HG03521 (cell line): ENCODE results near the gene KLHDC4.
"Not testable (repeated sequence)": the region's sequence is repeated elsewhere in the genome, so short reads cannot be mapped to it uniquely, and the experiment has no call there.

ENCODE experiments used
- ATAC-seq: cut with Tn5 transposase; IDR thresholded peaks from one replicate; pipeline ENCODE4 v1.9.1; 2021; ENCODE audit warnings: mild to moderate bottlenecking, moderate library complexity; ENCODE audit not compliant: unreplicated experiment

The KLHDC4 gene

DNA sequence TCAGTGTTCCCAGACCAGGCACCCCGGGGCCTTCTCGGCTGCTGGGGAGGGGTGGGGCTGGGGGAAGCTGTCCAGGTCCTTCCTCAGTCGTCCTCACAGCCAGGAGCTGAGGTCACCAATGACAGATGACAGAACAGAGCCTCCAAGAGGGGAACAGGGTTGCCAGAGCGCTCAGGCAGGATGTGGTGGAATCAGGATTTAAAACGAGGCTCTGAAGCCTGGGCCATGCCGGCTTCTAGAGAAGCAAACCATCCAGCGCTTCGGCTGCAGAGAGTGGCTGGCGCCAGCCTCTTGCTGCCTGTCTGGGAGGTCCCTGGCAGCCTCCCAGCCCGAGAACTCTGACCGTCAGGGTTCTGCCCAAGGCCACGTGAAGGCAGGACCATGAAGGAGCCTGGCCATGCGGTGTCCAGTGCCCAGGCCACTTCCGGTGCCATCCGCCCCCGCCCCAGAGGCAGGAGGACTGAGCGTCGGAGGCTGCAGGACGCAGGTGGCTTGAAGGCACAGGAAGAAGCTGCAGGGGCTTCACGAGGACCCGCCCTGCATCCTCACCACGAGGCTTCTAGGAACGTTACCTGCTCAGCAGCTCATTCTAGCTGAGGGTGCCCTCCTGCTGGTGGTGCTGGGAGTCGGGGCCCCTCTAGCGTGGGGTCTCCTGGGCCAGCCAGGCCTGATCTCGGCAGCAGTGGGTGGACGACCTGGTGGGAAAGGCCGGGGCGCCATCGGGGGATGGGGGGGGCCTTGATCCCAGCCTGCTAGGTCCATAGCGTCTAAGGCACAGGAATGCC lies 78.5 kb downstream of the KLHDC4 start:
- ATAC-seq: no peak

DNA sequence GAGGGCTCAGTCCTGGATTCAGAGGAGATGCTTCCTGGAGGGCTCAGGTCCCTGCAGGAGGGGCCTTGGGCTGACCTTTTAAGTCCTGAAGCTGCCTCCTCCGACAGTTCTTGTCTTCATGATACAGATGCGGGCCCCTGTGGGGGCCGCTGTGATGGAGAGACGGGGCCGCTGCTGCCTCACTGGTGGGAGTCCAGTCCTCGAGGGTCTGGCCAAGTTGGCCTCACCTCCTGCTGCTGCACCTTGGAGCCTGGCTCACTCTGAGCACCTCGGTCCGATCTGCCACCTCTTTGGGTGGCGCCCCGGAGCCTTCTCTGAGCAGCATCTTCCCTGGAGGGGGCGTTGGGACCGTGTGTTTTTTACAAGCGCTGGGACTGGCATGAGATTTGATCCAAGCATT lies 79.1 kb downstream of the KLHDC4 start:
- ATAC-seq: no peak

DNA sequence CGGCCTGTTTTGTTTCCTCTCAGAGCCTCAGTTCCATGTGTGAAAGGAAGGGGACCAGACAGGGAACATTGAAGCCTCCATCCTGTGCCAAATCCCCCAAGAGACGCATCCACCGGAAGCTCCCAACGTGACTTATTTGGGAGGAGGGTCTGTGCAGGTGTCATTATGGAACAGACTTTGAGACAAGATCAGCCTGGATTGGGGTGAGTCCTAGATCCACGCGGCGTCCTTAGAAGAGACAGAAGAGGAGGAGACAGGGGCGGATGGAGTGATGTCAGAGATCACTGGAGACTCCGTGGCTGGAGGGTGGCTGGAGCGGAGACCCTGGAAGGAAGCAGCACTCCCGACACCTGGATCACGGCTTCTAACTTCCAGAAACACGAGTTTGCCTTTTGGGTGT lies 80.0 kb downstream of the KLHDC4 start:
- no peak for ATAC-seq

DNA sequence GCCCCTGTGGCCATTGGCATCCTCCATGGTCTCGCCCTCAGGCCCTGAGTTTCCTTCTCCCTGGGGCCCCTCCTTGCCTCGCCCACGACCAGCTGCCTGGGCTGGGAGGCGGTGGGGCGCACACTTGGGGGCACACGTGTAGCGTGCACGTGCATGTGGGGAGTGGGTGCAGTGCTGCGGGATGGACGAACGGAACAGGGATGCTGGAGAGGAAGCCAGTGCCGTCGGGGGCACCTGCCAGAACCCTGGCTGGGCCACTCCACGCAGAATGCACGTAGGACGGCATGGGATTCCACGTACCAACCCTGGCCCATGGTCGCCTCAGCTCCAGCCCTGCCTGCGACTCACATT lies 80.4 kb downstream of the KLHDC4 start:
- ATAC-seq: no peak

DNA sequence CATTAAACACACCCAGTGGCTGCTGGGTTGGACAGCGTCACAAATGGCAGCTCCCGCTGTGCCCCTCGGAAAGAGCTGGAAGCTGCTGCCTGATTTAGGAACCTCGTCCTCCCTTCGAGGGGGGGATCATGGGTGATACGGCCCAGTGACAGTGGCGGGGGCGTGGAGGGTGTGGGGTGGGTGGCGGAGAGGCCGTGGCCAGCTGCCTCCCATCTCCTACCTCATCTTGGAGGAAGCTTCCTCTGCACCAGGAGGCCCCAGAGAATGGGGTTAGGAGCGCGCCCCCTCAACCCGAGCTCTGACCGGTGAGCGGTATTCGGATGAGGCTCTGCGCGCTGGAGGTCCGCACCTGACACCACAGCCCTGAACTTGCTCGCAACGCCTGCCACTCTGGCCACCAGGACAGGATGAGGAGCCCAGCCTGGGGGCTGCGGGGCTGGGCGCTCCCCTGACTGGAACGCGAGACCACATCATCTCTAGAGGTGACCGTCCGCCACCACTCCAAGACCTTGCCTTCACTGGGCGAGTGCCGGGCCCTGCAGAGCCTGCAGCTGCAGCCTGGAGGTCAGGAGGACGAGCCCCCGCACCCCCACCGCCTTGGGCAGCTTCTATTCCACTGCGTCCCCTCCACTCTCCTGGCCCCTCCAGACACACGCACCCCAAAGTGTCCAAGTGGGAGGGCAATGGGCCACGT lies 80.9 kb downstream of the KLHDC4 start:
- ATAC-seq: no peak

DNA sequence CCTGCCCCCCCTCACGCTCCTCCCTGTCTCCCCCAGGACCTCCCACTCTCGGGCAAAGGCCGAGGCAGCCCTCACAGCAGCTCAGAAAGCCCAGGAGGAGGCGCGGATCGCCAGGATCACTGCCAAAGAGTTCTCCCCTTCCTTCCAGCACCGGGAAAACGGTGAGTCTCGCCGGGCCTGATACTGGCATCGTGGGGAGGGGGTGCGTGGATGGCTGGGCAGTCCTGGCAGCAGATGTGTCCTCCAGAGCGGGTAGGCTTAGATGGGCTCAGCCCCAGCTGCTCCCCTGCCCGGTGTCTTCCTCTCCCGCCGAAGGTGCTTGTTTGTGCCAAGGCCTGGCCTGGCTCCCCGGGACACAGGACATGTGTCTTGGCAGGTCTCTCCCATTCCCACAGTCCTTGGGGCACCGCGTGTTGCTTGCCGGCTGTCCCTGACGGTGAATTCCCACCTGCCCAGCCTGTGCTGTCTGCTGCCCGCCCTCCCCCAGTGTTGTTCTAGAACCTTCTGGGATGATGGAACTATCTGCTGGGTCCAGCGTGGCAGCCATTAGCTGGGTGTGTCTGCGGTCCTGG lies 81.6 kb downstream of the KLHDC4 start:
- ATAC-seq: no peak

DNA sequence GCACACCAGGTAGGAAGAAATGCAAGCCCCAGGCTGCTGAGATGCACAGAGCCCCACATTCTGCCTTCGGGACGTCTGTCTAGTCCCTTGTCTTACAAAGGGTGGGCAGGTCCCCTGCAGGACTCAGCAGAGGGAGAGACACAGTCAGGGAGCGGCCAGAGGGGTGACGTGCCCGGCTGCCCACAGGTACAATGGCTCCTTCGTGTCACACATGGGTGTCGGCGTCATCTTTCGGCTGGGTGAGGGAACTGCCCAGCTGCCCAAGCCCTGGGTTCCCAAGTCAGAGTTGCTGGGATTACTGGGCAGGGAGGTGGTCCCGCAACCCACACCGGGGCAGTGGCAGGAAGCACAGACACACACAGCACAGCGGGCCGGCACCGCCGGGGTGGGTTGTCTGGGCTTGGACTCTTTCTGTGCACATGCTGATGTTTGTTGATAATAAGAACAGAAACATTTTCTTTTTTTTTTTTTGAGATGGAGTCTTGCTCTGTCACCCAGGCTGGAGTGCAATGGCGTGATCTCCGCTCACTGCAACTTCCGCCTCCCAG lies 82.9 kb downstream of the KLHDC4 start:
- no peak for ATAC-seq

DNA sequence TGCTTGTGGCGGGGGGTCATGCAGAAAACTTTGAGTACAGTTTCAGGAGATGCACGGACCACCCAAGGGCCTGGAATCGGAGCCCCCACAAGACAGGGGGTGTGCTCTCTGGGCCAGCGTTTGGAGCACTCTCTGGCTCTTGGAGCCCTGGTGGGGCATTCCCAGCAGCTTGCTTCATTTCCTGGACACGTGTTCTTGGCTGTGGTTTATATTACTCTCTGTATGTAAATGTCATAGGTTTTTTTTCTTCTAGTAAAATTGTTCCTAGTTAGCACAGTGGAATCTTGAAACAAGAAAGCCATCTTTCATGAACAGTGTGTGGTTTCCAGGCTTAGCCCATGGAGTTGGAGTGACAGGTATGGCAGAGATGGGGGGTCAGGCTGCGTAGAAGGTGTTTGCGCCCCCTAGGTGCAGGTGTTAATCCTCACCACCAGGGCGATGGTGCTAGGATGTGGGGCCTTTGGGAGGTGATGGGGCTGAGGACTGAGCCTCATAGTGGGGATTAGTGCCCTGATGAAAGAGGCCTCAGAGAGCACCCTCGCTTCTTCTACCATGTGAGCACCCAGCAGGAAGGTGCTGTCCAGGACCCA lies 83.7 kb downstream of the KLHDC4 start:
- ATAC-seq: no peak

DNA sequence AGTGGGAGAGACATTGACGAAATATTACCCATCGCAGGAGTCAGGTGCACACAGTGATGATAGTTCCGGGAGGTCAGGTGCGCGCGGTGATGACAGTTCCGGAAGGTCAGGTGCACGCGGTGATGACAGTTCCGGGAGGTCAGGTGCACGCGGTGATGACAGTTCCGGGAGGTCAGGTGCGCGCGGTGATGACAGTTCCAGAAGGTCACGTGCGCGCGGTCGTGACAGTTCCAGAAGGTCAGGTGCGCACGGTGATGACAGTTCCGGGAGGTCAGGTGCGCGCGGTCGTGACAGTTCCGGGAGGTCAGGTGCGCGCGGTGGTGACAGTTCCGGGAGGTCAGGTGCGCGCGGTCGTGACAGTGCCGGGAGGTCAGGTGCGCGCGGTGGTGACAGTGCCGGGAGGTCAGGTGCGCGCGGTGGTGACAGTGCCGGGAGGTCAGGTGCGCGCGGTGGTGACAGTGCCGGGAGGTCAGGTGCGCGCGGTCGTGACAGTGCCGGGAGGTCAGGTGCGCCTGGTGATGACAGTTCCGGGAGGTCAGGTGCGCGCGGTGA lies 84.7 kb downstream of the KLHDC4 start:
- ATAC-seq: not testable (repeated sequence)

DNA sequence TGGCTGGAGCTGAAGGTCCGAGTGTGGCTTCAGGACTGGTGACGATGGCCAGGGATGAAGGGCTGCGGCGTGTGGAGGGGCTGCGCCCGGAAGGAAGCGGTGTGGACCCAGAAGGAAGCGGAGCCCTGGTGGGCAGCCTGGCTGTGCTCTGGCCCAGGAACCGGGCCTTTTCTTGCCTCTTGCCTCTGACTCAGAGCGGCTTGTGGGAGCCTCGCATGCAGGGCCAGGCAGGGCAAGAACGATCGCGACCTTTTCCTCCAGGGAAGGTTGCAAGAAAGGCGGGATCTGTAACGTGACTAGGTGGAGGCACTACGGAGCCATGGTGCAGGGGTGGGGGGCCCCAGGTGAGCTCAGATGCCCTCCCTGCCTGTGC lies 85.5 kb downstream of the KLHDC4 start:
- ATAC-seq: no peak

DNA sequence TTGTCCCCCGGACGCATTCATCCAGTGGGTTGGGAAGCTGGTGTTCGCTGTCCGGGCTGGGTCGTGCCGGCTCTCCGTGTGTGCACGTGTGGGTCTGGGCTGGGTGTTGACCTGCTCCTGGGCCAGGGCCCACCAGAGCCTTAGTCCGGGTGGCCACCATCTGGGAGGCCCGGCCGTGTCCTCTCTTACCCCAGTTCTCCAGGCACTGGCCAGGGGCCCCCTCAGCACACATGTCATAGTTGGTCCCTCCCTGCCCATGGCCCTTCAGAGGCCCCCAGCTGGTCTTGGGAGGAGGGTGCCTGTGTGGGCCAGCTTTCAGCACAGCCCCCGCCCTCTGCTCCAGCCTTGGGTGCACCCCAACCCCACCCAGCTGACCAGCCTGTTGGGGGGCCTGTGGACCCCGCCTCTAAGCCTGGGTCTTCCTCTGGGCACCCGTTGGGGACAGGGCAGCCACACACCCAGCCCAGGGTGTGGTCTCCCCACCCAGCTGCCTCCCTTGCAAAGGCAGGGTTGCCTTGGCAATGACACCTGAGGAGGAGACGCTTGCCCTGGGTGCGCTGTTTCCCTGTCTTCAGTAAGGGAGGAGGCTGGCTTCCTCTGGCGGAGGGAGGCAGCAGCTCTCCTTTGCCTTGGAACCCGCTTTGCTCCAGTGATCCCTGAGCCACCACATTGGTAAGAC lies 86.1 kb downstream of the KLHDC4 start:
- no peak for ATAC-seq

DNA sequence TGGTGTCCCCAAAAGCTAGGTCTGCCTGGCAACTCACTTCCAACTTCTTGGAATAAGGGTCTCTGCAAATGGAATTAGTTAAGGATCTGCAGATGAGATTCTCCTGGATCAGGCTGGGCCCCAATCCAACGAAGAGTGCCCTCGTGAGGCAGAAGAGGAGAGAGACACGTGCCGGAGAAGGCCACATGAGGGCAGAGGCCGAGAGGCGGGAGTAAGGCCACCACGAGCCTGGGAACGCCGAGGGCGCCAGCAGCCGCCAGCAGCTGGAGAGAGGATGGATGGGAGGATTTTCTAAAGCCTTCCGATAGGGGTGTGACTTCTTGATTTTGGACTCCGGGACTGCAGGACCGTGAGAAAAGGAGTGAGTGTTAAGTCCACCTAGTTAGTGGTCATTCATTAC lies 87.2 kb downstream of the KLHDC4 start:
- no peak for ATAC-seq

DNA sequence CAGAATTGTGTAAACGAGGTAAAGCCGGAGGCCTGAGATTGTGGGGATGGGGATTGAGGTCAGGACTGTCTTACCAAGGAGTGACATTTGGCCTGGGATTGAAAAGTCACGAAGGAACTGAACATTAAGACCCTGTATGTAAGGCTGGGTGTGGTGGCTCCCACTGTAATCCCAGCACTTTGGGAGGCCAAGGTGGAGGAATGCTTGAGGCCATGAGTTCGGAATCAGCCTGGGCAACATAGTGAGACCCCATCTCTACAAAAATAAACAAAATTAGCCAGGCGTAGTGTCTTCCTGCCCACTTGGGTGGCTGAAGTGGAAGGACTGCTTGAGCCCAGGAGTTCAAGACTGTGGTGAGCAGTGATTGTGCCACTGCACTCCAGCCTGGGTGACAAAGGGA lies 88.0 kb downstream of the KLHDC4 start:
- ATAC-seq: no peak

DNA sequence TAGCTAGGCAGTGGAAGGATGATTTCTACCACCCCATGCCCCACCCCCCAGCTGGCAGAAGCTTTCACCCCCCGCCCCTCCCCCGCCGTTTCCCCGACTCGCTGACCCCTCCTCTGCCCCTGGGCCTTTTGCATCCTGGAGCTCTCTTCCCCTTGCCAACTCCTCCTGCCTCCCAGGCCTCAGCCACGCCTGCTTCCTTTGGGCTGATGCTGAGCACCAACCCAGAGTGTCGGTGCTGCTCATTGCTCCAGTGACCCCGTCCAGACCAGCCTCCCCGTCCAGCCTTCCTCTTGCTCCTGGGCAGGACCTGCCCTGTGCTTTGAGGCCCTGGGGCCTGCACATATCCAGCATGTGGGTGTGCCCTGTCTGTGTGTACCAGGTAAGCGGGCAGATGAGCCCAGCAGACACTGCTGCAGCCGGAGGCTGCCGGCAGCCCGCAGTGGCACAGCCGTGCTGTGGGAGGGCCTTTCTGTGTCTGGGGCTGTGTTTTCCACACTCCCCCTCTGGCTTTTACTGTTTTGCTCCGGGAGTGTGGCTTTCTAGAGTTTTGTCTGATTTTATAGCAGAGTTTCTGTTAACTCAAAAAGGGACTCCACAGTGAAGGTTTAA lies 90.6 kb downstream of the KLHDC4 start:
- no peak for ATAC-seq

DNA sequence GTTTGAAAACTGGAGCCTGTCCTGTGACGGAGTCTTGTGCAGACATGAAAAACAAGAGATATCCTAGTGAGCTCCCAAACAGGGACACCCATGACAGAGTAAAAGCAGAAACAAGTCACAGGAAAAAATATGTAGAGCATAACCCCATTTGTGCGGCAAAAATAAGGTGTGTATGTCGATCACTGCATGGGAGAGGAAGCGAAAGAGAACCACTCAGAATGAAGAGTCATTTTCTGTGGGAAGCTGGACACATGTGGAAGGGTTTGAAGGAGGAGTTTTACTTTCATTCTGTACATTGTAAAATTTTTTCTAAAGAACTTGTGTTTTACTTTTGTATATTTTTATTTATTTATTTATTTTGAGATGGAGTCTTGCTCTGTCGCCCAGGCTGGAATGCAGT lies 91.4 kb downstream of the KLHDC4 start:
- ATAC-seq: no peak

DNA sequence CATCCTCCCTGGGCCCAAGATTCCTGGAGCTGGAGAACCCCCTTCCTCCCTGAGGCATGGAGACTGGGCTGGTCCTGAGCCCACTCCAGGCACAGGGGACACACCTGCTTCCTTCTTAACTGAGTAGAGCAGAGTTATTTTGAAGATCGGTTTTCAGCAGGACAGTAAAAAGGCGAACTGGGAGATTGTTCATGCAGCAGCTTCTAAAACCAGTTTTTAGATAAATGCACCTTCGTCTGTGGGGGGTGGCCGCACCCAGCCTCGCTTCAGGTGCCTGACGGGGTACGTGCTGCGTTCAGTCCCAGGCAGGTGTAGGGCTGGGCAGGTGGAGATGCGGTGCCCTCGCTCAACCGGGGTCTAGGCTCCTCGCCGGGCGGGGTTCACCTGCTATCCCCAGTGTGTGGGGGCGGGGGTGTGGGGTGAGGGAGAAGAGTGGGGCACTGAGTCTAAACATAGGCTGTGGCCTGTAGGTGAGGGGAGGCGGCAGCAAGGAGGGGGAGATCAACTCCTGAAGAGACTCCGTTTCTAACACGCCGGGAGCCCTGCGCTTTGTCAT lies 94.0 kb downstream of the KLHDC4 start:
- ATAC-seq: no peak

DNA sequence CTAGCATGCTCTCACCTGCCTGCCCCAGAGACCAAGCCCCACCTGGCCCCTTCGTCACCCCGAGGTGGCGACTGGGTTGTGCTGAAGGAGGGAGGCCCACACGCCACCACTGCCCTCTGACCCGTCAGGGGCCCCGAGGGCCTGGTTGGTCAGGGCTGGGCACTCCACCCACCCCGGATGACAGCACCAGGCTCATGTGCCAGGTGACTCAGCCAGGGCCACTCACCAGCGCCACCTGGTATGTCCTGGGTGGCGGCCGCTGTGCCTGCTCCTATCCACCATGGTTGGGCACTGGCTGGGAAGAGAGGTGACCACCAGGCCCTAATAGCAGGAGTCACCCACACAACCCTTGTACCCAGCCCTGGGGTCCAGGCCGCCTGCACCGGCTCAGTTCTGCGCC lies 94.6 kb downstream of the KLHDC4 start:
- ATAC-seq: no peak

DNA sequence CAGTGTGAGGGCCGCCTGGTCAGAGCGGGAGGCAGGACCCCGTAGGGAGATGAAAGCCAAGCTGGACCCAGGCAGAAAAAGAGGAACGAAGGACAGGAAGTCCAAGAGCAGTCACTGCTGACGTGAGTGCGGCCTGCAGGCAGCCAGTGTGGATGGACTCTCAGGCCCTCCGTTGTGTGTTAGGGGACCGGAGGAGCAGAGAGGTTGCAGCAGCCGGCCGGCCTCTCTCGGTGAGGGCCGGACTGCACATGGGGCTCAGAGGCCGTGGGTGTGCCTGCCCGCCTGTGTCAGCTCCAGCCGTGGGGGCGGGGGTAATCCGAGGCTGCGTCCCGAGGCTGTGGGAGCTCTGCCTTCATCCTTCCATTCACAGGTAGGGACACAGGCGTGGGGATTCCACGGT lies 96.1 kb downstream of the KLHDC4 start:
- ATAC-seq: no peak

DNA sequence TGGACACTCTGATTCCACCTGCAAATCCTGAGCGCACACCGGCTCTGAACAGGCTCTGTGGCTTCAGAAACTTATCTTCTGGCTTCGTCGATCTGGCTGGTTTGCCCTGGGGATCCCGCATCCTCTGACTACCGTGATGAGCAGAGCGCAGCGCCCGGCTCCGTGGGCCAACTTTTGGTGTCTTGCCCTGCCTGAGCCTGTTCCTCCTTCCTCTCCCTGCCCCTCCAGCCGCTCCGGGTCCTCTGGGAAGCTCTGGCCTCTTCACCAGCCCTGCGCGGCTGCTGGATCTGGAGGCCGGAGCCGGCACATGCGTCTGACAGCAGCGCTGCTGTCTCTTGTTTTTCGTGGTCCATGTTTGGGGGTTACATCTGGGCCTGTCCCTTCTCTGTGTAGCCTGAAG lies 97.8 kb downstream of the KLHDC4 start:
- ATAC-seq: no peak

DNA sequence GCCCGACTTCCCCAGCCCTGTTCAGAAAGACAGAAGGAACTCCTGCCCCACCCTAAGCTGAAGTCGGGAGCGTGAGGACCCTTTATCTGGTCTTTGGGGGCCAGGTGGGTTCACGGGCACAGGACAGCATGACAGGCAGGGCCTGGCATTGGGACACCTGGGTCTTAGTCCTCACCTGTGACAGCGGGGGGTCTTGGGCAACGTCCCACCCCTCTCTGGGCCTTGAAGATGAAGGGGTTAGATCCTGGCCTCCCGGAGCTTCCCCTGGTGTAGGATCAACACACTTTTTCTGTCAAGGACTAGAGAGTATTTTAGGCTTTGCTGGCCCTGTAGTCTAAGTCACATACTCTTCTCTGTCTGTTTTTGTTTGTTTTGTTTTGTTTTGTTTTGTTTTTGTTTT lies 98.3 kb downstream of the KLHDC4 start:
- ATAC-seq: no peak
